Smooth muscle cell (in vitro differentiated cells): ENCODE results near the gene STK24. TPM values are rescaled to one million over a fixed set of nuclear protein-coding genes. Genes with fewer than 3 reads are reported as not detected.

Experiments
- DNase-seq: peaks from one replicate; lab custom pipeline; 2025; ENCODE audit not compliant: unreplicated experiment; lab: John Stamatoyannopoulos, UW
- H2AFZ ChIP-seq: fragments of 200-600 bp; sonication (generic); 2 replicates; pipeline ENCODE4 v1.6.0; 2016; ENCODE audit warnings: antibody characterized with exemption, low read depth, mild to moderate bottlenecking
- H3F3A ChIP-seq: fragments of 200-600 bp; sonication (generic); 2 replicates; pipeline ENCODE4 v1.6.0; 2017; ENCODE audit warnings: antibody characterized with exemption, low read depth
- H3K27ac ChIP-seq: fragments of 200-600 bp; sonication (generic); 2 replicates; pipeline ENCODE4 v1.5.1; 2016; ENCODE audit warnings: low read depth, mild to moderate bottlenecking
- H3K27me3 ChIP-seq: fragments of 200-600 bp; sonication (generic); 2 replicates; pipeline ENCODE4 v1.6.1; 2016; ENCODE audit warnings: low read depth, mild to moderate bottlenecking
- H3K36me3 ChIP-seq: fragments of 200-600 bp; sonication (generic); 2 replicates; pipeline ENCODE4 v1.5.1; 2016; ENCODE audit warnings: low read depth
- H3K4me1 ChIP-seq: fragments of 200-600 bp; sonication (generic); 2 replicates; pipeline ENCODE4 v1.5.1; 2016; ENCODE audit warnings: low read depth
- H3K4me2 ChIP-seq: fragments of 200-600 bp; sonication (generic); 2 replicates; pipeline ENCODE4 v1.6.0; 2016; ENCODE audit warnings: mild to moderate bottlenecking
- H3K4me3 ChIP-seq: fragments of 200-600 bp; sonication (generic); 2 replicates; pipeline ENCODE4 v1.5.1; 2016; ENCODE audit warnings: mild to moderate bottlenecking
- H3K79me2 ChIP-seq: fragments of 200-600 bp; sonication (generic); 2 replicates; pipeline ENCODE4 v1.6.0; 2016; ENCODE audit warnings: low read depth, mild to moderate bottlenecking
- H3K9ac ChIP-seq: fragments of 200-600 bp; sonication (generic); 2 replicates; pipeline ENCODE4 v1.6.0; 2016; ENCODE audit warnings: low read depth
- H3K9me3 ChIP-seq: fragments of 200-600 bp; sonication (generic); replicated peaks from 2 replicates; pipeline ENCODE4 v1.5.1; 2016; ENCODE audit warnings: low read depth
- H4K20me1 ChIP-seq: fragments of 200-600 bp; sonication (generic); 2 replicates; pipeline ENCODE4 v1.6.0; 2016; ENCODE audit warnings: low read depth
- CTCF ChIP-seq: fragments of 200-600 bp; sonication (generic); IDR thresholded peaks from 2 replicates; pipeline ENCODE4 v1.5.1; 2017; ENCODE audit warnings: borderline replicate concordance, mild to moderate bottlenecking, antibody characterized with exemption; ENCODE audit not compliant: insufficient read depth, poor library complexity, severe bottlenecking
- WGBS: methylation state at CpG from one replicate; pipeline ENCODE4 v1.1.7; 2016; ENCODE audit warnings: low lambda C conversion rate; 5-methylcytosine and 5-hydroxymethylcytosine counted together
- polyA plus RNA-seq: library from polyadenylated mRNA; unstranded; fragments of >200 nt; fragmentation: Nextera tagmentation; extraction: Ambion mirVana; gene quantifications from 2 replicates; pipeline ENCODE4 v1.2.1, GENCODE V29; 2016
- total RNA-seq: library from RNA; depleted of rRNA; stranded (reverse); fragments of >200 nt; gene quantifications from 2 replicates; pipeline ENCODE4 v1.2.3, GENCODE V29; 2014

Gene STK24
- total and polyA plus RNA-seq, 2 experiments from 2014 or later: 80.2 to 89.1 TPM

- H3K4me2 ChIP-seq: no peak overlapping the region
- H3K27ac ChIP-seq: no peak overlapping the region
- no peak for DNase-seq
- H3K36me3 ChIP-seq: no peaks in the 10 kb centered on the region
- WGBS: 92% methylated on average over 18 of the region's 18 CpGs
- no peak overlapping the region for H3K9ac ChIP-seq
- H3K9me3 ChIP-seq: no peaks in the 10 kb centered on the region
- H3K27me3 ChIP-seq: no peaks in the 10 kb centered on the region
- no peak overlapping the region for H3K4me3 ChIP-seq
- no peak for TF ChIP-seq CTCF
- H3F3A ChIP-seq: peaks cover 2% of the 10 kb centered on the region
- no peak overlapping the region for H2AFZ ChIP-seq
- H3K79me2 ChIP-seq: peaks cover 100% of the 10 kb centered on the region
- H4K20me1 ChIP-seq: peaks cover 100% of the 10 kb centered on the region
- peaks cover 19% of the 10 kb centered on the region for H3K4me1 ChIP-seq
Observed at GRCh38 chr13:98520674-98521449, 56.0 kb downstream of the STK24 start.

GRCh38 chr13:98519976-98520375 lies 56.9 kb downstream of the STK24 start:
- no peak overlapping the region for H3K4me2 ChIP-seq
- peaks cover 100% of the 10 kb centered on the region for H3K79me2 ChIP-seq
- H3K27me3 ChIP-seq: no peaks in the 10 kb centered on the region
- H3K4me1 ChIP-seq: peaks cover 19% of the 10 kb centered on the region
- no peak for TF ChIP-seq CTCF
- H4K20me1 ChIP-seq: peaks cover 99% of the 10 kb centered on the region
- no peaks in the 10 kb centered on the region for H3K36me3 ChIP-seq
- no peaks in the 10 kb centered on the region for H3K9me3 ChIP-seq
- no peak overlapping the region for H3K27ac ChIP-seq
- no peak for DNase-seq
- H2AFZ ChIP-seq: no peak overlapping the region
- 75% methylated on average over 4 of the region's 4 CpGs for WGBS
- H3K9ac ChIP-seq: no peak overlapping the region
- no peak overlapping the region for H3K4me3 ChIP-seq
- peaks cover 2% of the 10 kb centered on the region for H3F3A ChIP-seq

- TF ChIP-seq CTCF: no peak
- H3K9me3 ChIP-seq: no peaks in the 10 kb centered on the region
- H3K4me1 ChIP-seq: peaks cover 16% of the 10 kb centered on the region
- no peak overlapping the region for H3K4me3 ChIP-seq
- peaks cover 98% of the 10 kb centered on the region for H4K20me1 ChIP-seq
- H3F3A ChIP-seq: peaks cover 2% of the 10 kb centered on the region
- H3K27ac ChIP-seq: no peak overlapping the region
- H2AFZ ChIP-seq: no peak overlapping the region
- H3K9ac ChIP-seq: no peak overlapping the region
- H3K27me3 ChIP-seq: no peaks in the 10 kb centered on the region
- 97% methylated on average over 6 of the region's 6 CpGs for WGBS
- H3K4me2 ChIP-seq: no peak overlapping the region
- DNase-seq: no peak
- H3K79me2 ChIP-seq: peaks cover 100% of the 10 kb centered on the region
- H3K36me3 ChIP-seq: no peaks in the 10 kb centered on the region
Observed at GRCh38 chr13:98517576-98518310, 59.2 kb downstream of the STK24 start.
